Embryonic facial prominence (tissue), 1 donor: Measurements from ENCODE around the gene SDK1.

Source experiments
- DNase-seq: peaks from one replicate; pipeline ENCODE4 v3.0.0-alpha.2; 2016; ENCODE audit errors: extremely low spot score

The SDK1 gene

GRCh38 chr7:3795141-3795540 lies 494.1 kb downstream of the SDK1 start:
- no peak for DNase-seq

DNA sequence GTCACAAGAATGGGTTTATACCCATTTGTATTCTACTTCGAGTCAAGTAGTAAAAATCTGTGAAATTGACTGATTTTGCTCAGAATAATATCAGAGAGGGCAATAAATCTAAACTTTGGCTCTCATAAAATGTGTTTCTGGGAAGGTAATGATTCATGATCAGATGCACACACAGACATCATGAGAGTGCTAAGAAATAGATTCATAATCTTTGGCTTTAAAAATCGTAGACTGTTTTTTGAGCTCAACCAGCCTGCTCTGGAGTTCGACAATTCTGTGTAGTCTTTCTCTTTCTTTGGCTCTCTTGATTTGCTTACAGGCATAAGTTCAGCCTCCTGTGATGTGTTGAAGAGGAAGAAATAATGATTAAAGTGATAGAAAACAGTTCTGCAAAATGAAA lies 494.7 kb downstream of the SDK1 start:
- DNase-seq: no peak

DNA sequence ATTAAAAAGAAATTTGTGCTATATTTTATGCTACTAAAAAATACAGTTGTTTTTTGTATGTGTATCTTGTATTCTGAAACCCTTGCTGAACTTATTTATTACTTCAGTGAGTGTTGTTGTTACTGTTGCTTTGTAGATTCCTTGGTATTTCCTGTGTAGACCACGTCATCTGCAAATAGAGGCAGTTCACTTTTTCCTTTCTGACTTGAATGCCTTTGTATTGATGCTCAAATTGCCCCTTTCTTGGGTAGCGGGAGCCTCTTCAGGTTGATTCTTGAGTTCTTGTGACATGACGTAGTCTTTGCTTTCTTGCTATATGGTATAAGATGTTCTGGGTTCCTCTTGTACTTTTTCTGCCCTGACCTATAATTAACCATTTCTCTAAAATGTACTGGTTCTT lies 504.1 kb downstream of the SDK1 start:
- no peak for DNase-seq

GRCh38 chr7:3806516-3806915 lies 505.5 kb downstream of the SDK1 start:
- no peak for DNase-seq

DNA sequence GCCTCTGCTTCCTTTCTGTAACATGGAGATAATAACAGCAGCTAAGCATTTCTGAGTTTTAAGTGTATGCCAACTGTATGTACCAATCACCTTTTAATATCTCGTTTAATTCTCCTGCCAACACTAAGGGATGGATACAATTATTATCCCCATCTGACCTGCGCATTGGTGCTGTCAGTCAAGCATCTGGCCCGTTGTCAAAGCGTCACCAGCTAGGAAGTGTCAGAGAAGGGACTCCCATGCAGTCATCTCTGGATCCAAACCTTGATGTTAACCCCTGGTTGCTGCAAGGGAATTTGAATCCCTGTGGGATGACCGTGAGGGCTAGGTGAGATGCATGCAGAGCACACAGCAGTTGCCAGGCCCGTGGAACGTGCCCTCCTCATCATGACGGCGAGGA lies 506.8 kb downstream of the SDK1 start:
- no peak for DNase-seq

GRCh38 chr7:3821488-3821887 lies 520.4 kb downstream of the SDK1 start:
- no peak for DNase-seq

DNA sequence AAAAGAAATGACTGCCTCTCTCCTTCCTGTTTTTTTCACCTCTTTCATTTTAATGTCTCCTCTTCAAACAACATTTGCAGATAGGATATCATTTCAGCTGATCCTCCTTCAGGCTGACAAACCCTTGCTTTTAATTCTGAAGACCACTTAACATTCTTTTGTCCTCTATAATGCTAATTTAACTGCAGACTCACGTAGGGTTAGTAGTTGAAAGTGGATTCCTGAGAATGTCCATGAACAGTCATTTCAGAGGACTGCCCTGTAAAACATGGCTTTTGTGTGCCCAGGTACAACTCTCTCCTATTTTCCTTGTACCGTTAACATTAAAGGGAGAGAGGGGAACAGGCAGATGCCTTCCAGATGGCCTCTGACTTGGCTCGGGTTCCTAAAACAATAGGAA lies 524.4 kb downstream of the SDK1 start:
- no peak for DNase-seq

GRCh38 chr7:3832199-3832598 lies 531.1 kb downstream of the SDK1 start:
- DNase-seq: no peak

GRCh38 chr7:3835109-3835508 lies 534.1 kb downstream of the SDK1 start:
- no peak for DNase-seq

- DNase-seq: no peak
These were observed 535.8 kb downstream of the SDK1 start for GRCh38 chr7:3836855-3837254.

DNA sequence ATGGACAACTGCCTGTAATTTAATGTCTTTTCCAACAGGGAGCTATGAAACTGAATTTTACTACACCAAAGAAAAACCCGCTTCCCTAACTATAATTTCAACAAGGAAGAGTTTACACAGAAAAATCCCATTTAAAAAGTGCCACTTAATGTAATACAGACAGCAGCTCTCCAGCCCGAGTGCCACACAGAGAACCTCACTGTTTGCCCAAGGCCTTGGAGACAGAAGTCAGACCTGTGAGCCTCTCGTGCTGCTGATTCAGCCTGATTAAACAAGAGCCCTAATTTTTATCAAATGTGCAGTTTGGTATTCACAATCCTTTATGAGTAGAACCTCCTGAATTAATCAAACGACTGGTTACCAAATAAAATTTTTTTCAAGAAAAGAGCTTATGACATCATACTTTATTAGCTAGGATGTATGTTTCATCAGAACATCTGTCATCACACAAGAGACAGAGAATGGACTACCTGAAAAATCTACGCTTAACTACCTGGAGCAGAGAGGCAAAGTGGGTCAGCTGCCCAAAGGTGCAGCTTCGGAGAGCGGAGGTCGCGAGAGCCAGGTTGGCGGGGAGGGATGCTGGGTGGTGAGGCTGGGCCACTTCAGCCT lies 543.6 kb downstream of the SDK1 start:
- DNase-seq: no peak

GRCh38 chr7:3846738-3847137 lies 545.7 kb downstream of the SDK1 start:
- DNase-seq: no peak

GRCh38 chr7:3847336-3847735 lies 546.3 kb downstream of the SDK1 start:
- DNase-seq: no peak

DNA sequence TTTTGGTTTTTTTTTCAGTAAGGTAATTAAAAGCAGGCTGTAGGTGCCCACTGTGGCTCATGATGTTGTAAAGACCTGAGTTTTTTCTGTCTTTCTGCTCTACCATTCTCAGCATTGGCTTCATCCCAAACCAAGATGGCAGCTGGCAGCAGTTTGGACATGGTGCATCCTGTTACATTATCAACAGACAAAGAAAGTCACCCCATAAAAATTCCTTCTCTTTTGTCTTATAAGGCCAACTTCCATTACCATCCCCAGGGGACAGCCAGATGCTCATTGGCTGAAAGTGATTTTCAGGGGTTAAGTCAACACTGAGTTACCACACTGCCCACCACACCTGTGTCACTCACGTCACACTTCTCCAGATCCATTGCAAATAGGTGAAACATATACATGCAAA lies 558.4 kb downstream of the SDK1 start:
- no peak for DNase-seq

- DNase-seq: no peak
These were observed 559.9 kb downstream of the SDK1 start for GRCh38 chr7:3860932-3861331.

DNA sequence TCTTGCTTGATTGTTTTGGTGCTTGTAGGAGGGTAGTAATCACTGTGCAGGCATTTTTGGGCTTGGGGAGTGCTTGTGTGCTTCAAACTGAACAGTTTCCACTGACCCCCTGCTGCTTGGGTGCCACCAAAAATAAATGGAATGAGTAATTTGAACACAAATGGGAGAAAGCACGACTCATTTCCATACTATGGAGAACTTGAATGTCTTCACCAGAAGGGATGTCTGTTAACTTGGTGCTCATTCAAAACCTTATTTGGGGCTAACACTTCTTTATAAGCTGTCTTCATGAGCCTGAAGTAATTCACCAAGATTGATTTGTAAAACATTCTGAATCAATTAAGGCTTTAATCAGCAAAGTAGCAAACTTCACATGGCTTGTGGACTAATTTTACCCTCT lies 560.3 kb downstream of the SDK1 start:
- no peak for DNase-seq

- peak; percentile 74 for DNase-seq
These were observed 560.9 kb downstream of the SDK1 start for GRCh38 chr7:3861941-3862340.

DNA sequence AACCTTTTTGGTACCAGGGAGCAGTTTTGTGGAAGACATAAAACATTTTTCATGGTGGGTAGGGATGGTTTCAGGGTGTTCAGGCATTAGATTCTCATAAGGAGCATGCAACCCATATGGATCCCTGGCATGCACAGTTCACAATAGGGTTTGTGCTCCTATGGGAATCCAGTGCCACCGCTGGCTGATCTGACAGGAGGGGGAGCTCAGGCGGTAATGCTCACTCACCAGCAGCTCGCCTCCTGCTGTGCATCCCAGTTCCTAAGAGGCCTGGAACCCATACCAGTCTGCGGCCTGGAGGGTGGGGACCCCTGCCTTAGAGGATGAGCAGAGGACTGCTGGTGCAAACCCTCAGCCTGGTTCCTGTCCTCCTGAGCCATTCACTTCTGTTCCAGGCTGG lies 561.7 kb downstream of the SDK1 start:
- DNase-seq: no peak

DNA sequence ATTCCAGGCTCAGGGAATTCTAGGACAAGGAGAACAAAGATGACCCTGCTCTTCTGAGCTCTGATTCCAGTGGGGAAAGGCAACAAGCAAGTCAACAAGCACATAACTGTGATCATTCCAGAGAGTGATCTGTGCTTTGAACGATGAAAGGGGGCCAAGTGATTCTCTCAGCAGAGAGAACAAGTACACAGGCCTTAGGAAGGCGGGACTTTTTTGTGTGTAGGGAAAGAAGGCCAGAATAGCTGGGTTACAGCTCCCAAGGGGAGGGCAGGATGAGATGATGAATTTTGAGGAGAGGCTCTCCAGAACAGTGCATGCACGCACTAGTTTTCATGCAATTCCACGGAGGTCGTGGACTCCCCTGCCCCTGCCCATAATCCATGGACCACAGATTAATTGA lies 565.2 kb downstream of the SDK1 start:
- no peak for DNase-seq

DNA sequence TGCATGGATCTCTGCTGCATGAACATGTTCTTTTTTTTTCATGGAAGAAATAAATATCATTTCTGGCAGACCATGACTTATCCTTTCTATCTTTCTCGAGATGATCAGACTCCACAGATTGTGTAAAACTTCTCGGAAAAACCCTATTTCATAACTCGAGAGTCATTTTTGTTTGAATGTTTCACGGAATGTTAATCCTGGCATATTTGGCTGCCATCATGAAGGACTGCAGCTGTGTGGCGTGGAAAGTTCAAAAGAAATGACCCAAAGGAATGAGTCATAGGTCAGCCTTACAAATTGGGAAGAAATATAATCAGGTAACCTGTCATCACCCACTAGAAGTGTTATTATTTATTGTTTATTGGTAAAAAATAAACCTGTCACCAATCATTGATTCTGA lies 566.8 kb downstream of the SDK1 start:
- no peak for DNase-seq

DNA sequence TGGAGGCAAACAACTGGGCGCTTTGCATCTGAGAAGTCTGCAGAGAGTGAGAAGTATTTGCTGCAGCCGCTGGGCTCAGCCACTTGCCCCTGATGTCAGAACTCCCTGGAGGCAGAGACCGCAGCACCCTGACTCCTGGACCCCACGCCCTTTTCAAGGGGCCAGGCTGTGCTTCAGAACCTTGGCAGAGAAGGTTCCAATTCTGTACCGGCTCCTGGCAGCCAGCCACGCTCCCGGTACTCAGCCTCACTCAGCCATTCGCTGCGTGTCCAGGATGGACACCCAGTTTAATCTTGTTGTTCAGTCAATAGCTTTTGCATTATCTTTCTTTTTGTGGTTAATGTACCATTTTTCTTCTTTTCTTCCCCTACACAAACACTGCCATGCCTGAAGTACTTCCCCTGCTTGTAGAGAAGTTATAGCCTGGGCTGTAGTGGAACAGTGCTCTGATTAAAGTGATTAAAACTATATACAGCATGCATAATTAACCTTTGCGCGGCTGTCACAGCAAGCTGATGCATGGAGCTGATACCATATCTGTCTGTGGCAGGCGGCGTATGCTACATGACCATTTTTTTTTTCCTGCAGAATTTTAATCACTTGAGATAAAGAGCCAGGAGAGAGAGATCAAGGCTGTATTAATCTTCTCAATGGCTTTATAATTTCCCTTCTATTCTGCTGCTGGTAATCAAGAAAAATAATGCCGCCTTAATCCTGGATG lies 578.5 kb downstream of the SDK1 start:
- DNase-seq: no peak

GRCh38 chr7:3880228-3880987 lies 579.4 kb downstream of the SDK1 start:
- DNase-seq: no peak

DNA sequence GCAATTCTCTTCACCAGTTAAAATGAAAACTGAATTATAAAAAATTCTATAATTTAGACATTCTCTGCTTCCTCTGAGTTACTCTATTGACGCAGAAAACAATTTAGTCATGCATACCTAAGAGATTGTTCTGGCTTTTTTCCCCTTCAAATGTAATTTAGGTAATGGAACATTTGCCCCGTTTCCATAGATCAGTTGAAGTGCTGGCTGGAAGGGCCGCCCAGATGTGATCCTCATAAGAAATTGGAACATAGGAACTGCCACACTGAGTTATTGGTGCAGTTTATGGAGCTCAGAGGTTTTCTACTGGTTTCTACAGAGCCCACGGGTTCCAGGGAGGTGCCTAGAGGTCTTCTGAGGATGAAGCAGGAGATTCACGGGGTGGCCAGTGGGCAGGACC lies 581.7 kb downstream of the SDK1 start:
- DNase-seq: peak; percentile 70
